Left renal pelvis (tissue), 4 donors: Measurements from ENCODE around the gene LEAP2. TPM values are rescaled to one million over a fixed set of nuclear protein-coding genes. Genes with fewer than 3 reads are reported as not detected.
"Not testable (repeated sequence)": the region's sequence is repeated elsewhere in the genome, so short reads cannot be mapped to it uniquely, and the experiment has no call there.

Experiments
- DNase-seq, 4 donors: peaks; one replicate each; pipeline ENCODE4 v3.0.0-alpha.2; 2013; ENCODE audit warnings: low read depth in 4 of 4, low spot score in 3 of 4
- polyA plus RNA-seq, 4 donors: library from polyadenylated mRNA; unstranded; fragments of 120-200 nt; gene quantifications; one replicate each; pipeline ENCODE4 v1.2.1, GENCODE V29; 2013; ENCODE audit not compliant: insufficient read length in 4 of 4

Gene LEAP2
- polyA plus RNA-seq, 4 donors: 2.2 to 12.5 (median 6.6) TPM

DNA sequence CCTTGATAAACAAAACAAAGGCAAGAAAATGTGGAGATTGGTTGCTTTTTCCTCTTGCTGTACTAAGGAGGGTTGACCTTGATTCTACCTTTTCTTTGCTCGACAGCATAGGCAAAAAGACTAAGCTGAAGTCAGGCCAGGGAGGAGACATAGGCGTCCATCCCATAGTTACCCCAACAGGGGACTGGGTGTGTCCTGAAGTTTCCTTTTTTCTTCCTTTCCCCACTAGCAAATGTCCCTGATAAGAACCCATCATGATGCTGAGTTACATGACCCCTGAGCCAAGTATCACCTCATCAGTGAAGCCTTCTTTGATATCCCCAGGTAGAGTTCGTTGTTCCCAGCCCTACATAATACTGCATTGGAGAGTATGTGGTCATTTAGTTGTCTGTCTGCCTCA is 33.2 kb upstream of the LEAP2 start:
- DNase-seq: no peak

DNA sequence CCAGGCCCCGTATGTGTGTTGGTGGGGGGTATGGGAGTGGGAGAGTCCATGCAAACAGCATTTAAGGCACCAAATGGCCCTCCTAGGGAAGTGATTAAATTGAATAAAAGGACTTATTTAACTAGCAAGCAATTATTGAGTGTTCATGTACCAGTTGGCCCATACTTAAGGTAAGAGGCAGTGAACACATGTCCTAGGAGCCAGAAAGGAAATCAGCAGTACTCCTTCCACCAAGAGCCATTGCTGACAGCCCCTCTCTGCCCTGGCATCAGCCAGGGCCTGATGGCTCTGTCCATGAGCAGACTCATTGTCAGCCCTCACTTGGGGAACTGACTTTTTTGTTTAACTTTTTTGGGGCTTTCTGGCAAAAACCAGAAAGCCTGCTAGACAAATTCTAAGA is 32.6 kb upstream of the LEAP2 start:
- DNase-seq: no peak

DNA sequence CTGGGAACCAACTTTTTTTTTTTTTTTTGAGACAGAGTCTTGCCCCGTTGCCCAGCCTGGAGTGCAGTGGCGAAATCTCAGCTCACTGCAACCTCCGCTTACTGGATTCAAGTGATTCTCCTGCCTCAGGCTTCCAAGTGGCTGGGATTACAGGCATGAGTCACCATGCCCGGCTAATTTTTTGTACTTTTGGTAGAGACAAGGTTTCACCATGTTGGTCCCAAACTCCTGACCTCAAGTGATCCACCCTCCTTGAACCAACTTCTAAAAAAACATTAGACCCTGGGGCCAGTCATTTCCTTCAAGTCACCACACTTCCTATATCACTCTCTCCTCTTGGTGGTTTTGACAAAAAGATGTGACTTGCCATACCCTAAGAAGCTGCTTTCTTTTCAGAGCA is 32.2 kb upstream of the LEAP2 start:
- DNase-seq: no peak

DNA sequence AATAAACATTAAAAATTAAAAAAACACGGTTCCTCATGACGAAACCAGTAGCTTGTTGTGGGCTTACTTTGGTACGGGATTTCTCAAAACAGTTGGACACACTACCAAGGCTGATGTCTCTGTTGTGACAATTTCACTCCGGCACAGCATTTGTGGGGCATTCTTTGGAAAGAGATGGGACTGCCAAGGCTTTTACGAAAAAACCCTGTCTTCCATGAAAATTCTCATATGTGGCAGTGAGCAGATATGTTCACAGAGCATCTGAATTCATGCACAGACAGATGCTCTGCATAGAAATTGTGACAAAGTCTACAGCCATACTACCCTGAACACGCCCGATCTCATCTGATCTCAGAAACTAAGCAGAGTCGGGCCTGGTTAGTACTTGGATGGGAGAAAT is 25.2 kb upstream of the LEAP2 start:
- no peak for DNase-seq

DNA sequence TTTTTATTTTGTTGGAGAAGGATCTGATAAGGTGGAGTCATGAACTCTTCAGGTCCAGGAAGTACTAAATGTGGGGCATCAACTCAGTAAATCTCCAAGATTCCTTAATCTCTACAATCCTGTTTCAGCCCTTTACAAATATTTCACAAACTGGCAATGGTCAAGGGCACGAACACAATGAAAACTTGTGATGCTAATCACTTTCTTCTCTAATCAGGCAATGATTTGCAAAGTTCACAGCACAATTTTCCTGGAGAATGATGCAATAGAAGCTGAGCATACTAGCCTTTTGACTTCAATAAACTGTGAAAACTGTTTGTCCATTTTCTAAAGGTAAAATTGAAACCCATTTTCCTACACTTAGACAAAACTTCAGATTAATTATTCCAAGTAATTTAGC is 24.1 kb upstream of the LEAP2 start:
- DNase-seq: no peak

DNA sequence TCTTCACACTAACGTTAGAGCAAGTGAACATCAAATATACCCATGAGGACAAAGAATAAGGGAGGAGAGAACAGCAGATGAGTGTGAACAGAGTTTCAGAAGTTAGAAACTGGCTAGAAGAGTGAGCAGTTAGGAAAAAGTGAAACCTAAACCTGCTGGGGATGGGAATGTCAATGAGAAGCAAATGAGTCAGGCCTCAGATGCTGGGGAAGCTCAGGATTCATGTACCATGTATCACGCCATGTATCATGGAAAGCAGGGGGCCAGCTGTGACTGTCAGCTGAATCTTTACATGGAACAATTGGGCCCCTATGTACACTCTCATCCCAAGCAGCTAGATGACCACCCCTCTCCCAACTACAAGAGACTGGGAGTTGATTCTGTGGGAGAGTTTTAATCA is 23.4 kb upstream of the LEAP2 start:
- no peak for DNase-seq

DNA sequence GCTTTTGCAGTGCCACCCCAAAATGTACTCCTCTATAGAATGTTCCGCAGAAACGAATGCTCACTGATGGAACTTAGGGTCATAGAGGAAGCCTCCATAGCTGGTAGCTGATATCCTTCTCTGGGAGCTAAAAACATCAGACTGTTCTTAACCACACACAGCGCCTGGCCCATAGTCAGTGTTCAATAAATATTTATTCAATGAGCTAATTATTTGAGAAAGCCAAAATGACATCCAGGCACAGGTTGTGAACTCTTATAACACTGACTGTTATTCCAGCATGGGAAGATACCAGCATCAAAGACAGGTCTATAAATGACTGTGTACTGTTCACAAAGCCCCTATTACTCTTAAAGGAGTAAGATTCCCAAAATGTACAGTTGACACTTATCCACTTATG is 20.1 kb upstream of the LEAP2 start:
- DNase-seq: no peak

DNA sequence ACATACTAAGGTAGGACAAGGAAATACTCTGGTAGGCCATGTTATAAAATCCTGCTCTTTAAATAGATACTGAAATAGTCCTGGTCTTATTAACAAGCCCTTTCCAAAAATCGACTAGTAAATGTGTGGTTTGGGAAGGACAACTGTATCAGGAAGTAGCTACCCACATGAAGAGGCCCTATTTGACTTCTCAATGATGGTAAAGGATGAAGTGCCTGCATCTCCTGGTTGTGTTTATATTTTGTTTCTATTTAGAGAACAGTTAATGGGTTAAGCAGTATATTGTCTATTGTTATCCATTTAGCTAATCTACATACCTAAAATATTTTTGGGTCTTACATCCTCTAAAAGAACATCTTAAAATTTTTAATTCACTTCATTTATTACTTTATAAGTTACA is 19.7 kb upstream of the LEAP2 start:
- DNase-seq: no peak

DNA sequence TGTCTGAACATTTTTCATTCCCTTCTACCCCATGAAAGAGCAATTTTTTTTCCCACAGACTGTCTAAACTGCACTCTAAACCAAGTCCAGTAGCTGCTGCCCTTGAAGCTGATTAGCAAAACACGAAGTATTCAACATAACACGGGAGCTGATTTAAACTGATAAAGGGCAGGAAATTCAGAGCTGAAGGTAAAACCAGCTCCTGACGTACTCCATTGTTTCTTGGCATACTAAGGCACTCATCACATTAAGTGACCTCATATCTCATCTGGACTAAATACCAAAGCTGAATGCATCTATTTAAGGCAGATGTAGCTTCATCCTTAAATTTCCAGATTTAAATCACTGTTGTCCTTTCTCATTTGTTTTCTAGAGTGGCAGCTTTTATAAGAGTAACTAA is 19.2 kb upstream of the LEAP2 start:
- no peak for DNase-seq

DNA sequence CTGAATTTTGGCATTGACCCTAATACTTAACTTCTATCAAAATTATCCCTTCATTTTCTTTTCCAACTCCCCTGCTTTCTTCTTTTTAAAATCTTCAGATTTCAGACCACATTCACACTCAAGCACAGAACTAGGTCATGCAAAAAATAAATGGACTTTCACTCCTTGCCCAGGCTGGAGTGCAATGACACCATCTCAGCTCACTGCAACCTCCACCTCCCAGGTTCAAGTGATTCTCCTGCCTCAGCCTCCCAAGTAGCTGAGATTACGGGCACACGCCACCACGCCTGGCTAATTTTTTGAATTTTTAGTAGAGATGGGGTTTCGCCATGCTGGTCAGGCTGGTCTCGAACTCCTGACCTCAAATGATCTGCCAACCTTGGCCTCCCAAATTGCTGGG is 18.5 kb upstream of the LEAP2 start:
- DNase-seq: not testable (repeated sequence)

DNA sequence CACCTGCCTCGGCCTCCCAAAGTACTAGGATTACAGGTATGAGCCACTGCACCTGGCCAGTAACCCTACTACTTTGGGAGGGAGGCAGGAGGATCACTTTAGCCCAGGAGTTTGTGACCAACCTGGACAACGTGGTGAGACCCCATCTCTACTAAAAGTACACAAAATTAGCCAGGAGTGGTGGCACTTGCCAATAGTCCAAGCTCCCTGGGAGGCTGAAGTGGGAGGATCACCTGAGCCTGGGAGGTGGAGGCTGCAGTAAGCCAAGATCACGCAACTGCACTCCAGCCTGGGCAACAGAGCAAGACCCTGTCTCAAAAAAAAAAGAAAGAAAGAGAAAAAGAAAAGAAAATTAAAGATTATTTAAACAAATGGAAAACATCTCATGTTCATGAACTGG is 17.5 kb upstream of the LEAP2 start:
- no peak for DNase-seq

DNA sequence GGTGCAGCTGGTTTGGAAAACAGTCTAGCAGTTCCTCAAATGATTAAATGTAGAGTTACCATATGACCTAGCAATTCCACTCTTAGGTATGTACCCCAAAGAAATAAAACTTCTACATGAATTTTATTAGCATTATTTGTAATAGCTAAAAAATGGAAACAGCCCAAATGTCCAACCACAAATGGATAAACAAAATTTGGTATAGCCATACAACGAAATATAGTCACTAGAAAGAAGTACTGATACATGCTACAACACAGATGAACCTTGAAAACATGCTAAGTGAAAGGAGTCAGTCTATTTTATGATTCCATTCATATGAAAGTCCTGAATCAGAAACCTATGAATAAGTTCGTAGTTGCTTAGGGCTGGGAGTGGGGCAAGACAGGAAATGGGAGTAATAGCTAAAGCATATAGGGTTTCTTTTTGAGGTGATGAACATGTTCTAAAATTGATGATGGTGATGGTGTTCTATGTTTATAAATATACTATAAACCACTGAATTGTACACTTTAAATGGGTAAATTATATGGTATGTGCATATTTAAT is 13.5 kb upstream of the LEAP2 start:
- no peak for DNase-seq

DNA sequence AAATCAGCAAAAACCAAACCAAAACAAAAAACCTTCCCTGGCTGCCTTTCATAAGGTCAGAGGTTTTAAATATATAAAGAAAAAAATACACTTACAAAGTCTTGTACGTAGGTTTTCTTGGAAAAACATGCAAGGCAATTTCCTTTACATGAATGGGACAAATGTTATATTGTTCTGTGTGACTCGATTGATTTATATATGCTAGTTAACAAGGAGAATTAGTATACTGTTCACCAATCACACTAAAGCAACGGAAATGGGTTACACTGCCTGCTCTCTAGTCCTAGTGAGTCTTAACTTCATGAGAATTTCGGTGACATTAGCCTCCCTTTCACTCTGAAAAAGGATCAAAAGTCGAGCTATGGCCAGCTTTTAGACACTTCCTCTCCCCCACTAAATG is 12.7 kb upstream of the LEAP2 start:
- no peak for DNase-seq

DNA sequence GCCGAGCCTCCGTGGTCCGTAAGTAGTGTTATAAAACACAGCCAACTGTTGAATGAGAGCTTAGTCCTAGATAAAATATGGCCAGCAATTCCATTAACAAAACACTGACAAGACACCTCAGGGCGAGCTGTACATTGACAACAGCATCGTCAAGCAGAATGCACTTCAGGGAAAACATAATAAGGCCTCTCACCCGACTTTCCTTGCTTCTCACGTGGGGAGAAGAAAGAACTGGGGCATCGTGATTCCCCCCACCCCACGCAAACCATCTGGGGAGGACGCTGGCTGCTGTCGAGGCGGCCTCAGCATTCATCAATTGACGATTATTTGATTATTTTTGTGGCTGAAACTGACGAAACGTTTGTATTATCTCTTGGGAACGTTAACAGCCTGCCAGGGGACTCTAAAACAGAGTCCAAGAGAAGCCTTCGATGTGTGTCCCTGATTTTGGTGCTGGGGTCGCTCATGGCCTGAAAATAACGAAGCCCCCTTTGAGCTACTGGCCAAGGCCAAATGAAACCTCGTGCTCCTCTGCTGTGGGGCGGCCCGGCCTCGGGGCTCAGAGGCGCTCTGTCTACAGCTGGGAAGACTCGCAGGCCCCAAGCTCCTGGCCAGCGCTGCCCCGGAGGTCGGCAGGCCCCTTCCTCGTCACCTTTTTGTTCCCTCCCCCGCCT is 7.7 kb upstream of the LEAP2 start:
- no peak for DNase-seq

DNA sequence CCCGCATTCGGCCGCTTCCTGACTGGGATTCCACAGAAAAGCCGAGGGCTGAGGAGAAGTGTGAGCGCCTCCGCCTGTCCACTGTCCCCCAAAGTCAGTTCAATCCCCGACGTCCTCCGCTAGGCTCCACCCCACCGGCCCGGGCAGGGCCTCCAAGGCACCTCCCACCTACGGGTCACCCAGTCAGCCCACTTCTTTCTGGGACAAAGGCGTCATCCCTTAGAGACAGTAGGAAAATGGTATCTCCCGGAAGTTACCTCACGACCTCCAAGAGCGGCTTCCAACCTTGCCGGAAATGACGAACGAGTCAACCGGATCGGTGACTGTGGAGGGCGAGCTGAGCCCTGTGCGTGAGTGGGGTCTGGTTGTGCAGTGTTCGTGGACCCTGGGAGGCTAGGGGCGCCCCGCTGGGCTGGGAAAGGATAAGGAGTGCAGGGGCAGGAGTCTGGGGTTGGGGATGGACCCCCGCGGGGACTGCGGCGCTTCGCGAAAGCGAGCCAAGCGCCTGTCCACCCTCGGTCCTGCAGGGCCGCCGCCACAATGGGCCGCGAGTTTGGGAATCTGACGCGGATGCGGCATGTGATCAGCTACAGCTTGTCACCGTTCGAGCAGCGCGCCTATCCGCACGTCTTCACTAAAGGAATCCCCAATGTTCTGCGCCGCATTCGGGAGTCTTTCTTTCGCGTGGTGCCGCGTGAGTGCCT is 7.0 kb upstream of the LEAP2 start, which contains the start of the genes GDF9 and UQCRQ:
Gene GDF9, minus strand, starts transcription at position 128 of the 704 bp plus-strand sequence. CDS start 1,936 bp downstream, outside the sequence.
Gene UQCRQ, plus strand, starts transcription at position 301 of the 704 bp plus-strand sequence. Its CDS starts 240 bp downstream, at position 541.
- peak; percentile 99 to 100 (median 100) for DNase-seq

DNA sequence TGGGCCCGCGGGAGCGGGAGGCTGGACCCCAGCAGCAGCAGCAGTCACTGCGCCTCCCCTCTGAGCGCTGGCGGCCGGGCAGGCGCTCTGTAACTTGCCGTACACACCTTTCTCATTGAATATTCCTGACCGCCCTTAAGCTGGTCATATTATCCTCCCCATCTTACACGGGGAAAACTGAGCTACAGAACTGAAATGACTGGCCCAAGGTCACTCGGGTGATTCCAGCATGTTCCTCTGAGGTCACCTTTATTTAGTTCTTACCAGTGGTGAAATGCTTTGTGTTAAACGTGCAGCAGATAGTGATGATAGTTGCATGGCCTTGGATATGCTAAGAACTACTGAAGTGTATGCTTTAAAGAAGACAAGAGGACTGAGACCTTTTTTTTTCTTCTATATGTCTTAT is 6.4 kb upstream of the LEAP2 start:
- no peak for DNase-seq

DNA sequence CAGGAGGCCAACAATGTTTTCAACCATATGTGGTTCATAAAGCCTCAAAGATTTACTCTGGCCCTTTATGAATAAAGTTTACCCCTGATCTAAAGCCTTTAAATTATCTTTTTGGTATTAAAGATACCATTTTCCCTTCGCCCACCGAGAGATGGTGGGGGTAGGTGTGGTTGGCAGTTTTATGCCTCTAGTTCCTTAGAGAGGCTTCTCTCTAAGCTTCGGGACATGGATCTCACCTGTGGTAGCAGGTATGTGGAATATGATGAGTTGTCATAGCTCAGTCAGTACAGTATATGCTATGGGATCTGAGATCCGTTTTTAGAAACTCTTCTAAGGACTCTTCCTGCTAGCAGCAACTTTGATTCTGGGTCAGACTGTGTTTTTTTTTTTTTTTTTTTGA is 4.7 kb upstream of the LEAP2 start:
- no peak for DNase-seq

DNA sequence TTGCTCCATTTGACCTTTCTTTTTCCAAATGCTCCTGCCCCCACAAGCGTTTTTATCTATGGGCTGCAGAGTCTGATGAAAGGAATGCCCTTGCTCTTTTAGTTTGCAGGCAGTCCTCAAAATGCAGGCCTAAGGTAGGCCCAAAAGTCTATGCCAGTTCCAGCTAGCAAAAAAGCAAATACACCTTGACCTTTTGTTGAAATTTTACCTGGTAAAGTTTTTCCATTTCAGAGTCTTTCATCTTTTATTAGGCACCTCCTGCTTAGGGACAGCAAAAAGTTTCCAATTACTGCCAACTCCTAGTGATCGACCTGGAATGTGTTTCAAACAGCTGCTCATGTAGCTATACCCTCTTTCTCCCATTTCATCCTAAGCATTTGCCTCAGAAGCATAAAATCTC is 2.7 kb upstream of the LEAP2 start:
- DNase-seq: no peak

DNA sequence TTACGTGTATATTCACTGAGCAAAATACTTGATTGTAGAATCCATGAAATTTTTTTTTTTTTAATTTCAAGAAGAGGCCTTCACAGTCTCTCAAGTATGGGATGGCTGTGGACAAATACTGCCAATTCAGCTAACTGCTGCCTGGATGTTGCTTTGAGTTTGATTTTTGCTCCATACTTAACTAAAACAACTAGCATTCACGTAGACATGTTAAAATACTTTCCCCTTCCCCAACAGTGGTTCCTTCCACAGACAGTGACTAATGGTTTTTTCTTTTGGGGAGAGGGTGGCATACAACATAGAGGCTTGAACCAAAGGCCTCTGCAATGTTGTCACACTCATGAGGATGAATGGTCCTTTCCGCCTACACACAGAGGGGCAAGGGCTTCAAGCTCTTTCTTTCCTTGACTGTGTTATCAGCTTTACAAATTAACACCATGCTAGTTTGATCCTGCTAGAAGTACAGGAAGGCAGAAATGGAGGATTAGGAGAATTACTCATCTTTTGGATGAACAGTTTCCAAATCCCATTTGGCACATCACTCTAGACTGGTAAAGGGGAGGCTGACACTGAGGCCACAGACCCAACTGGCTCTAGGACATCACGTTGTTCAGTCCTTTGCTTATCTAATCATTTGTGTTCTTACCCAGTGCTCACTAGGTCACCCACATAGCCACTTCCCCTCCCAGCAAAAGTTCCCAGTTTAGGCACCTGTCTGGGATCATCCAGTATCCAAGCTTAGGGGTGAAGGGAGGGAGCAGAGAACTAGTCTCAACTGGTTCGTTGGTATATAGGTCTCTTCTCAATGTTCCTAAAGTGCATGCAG is 1.8 kb upstream of the LEAP2 start:
- DNase-seq: no peak

DNA sequence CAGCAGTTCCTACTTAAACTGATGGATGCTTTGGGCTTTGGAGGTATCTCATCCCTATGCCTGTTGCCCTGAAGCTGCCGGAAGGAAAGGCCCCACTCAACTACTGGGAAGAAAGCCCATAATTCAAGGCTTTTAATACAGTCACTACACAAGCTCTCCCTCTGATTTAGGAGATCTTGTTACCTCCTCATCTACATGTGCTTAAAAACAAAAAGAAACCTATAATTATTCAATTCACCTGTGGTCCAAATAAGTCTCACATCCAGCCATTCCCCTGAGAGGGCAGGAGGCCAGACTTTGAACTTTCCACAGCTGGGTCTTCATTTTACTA is 715 bp upstream of the LEAP2 start:
- DNase-seq: no peak

DNA sequence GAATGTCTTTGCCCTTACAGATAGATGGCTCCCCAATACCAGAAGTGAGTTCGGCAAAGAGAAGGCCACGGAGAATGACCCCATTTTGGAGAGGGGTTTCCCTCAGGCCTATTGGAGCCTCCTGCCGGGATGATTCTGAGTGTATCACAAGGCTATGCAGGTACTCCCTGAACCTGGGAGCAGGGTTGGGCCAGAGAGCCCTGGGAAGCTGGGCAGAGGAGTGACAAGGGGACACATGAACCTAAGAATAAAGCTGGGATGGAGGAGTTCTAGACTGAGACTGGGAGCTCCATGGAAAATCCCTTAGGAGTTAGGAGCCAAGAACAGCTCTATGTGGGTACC is 433 bp downstream of the LEAP2 start:
- DNase-seq: no peak
